ENCODE data around the gene HACL1.
"Not testable (repeated sequence)": the region's sequence is repeated elsewhere in the genome, so short reads cannot be mapped to it uniquely, and the experiment has no call there.

Gene HACL1

GRCh38 chr3:15629860-15630597 lies 28.7 kb upstream of the HACL1 start:
- no peak for DNase-seq

GRCh38 chr3:15628967-15629366 lies 27.6 kb upstream of the HACL1 start:
- DNase-seq, result no peak

- no peak for DNase-seq
Observed at GRCh38 chr3:15623535-15624440, 22.4 kb upstream of the HACL1 start.

- not testable (repeated sequence) for DNase-seq
Observed at GRCh38 chr3:15619659-15620464, 18.5 kb upstream of the HACL1 start.

- no peak for DNase-seq
Observed at GRCh38 chr3:15616053-15616452, 14.7 kb upstream of the HACL1 start.

GRCh38 chr3:15614958-15615357 lies 13.6 kb upstream of the HACL1 start:
- no peak for DNase-seq

GRCh38 chr3:15612001-15612400 lies 10.6 kb upstream of the HACL1 start:
- DNase-seq, result no peak

- DNase-seq, result no peak
Observed at GRCh38 chr3:15611018-15611417, 9.6 kb upstream of the HACL1 start.

GRCh38 chr3:15610082-15610759 lies 8.9 kb upstream of the HACL1 start:
- DNase-seq, result no peak

GRCh38 chr3:15606434-15606891 lies 5.1 kb upstream of the HACL1 start:
- DNase-seq, result no peak

- not testable (repeated sequence) for DNase-seq
Observed at GRCh38 chr3:15604584-15604983, 3.2 kb upstream of the HACL1 start.

- not testable (repeated sequence) for DNase-seq
Observed at GRCh38 chr3:15602816-15603215, 1.4 kb upstream of the HACL1 start.

- no peak for DNase-seq
Observed at GRCh38 chr3:15602146-15602536, 772 bp upstream of the HACL1 start.

- no peak for DNase-seq
Observed at GRCh38 chr3:15601046-15601398, 347 bp downstream of the HACL1 start.

- no peak for DNase-seq
Observed at GRCh38 chr3:15595955-15596354, 5.4 kb downstream of the HACL1 start.

GRCh38 chr3:15592968-15593367 lies 8.4 kb downstream of the HACL1 start:
- no peak for DNase-seq

- no peak for DNase-seq
Observed at GRCh38 chr3:15591928-15592327, 9.4 kb downstream of the HACL1 start.

- no peak for DNase-seq
Observed at GRCh38 chr3:15591242-15591641, 10.1 kb downstream of the HACL1 start.

GRCh38 chr3:15585111-15585845 lies 16.1 kb downstream of the HACL1 start:
- no peak for DNase-seq

GRCh38 chr3:15581471-15582394 lies 19.6 kb downstream of the HACL1 start:
- no peak for DNase-seq

GRCh38 chr3:15579051-15579450 lies 22.3 kb downstream of the HACL1 start:
- no peak for DNase-seq

Data from GOT3 (cell line).